Endothelial cell of umbilical vein (primary cell): ENCODE measurements around the gene CNTN5. TPM values are rescaled to one million over a fixed set of nuclear protein-coding genes. Genes with fewer than 3 reads are reported as not detected.

Experiments
- BruUV-seq: library from RNA; stranded (reverse); fragments of 400-500 nt; replicated peaks from 2 replicates; lab custom pipeline; 2021; lab: Mats Ljungman, UMichigan
- CTCF ChIA-PET: fragments of 300-600, 350-600 bp; sonication (Branson Sonifier 250); formaldehyde crosslinking; loops from one replicate; lab custom pipeline; 2021; ENCODE audit warnings: antibody characterized with exemption, inconsistent platforms; lab: Charles Lee
- POLR2A ChIA-PET: fragments of 300-600, 350-600 bp; sonication (Branson Sonifier 250); formaldehyde crosslinking; loops from one replicate; lab custom pipeline; 2021; ENCODE audit warnings: antibody characterized with exemption, inconsistent platforms; lab: Charles Lee
- DNase-seq: peaks from one replicate; pipeline ENCODE4 v3.0.0-alpha.2; 2011; ENCODE audit warnings: low read depth, low spot score
- FAIRE-seq: peaks from 2 replicates; lab custom pipeline; 2011; peaks lifted over from hg19 to GRCh38; lab: Jason Lieb, UNC
- H2AFZ ChIP-seq: 2 replicates; pipeline ENCODE4 v1.6.0; 2012; ENCODE audit warnings: low read depth, low read length, control low read depth, inconsistent platforms
- H3K27ac ChIP-seq: 2 replicates; pipeline ENCODE4 v1.5.1; 2011; ENCODE audit warnings: low read depth, mild to moderate bottlenecking, control low read depth, low read length, moderate library complexity; ENCODE audit not compliant: insufficient read depth
- H3K27me3 ChIP-seq, 2 experiments: 2 replicates each; pipeline versions ENCODE4 v1.6.0 to v1.6.1; 2011; ENCODE audit warnings: low read length in 2 of 2, mixed read lengths in 1 of 2; ENCODE audit not compliant: control insufficient read depth in 2 of 2, insufficient read depth in 2 of 2
- H3K36me3 ChIP-seq, 2 experiments: 2 replicates in 1 of 2; 3 replicates in 1 of 2; pipeline ENCODE4 v1.5.1; 2011; ENCODE audit warnings: low read length in 2 of 2, mild to moderate bottlenecking in 1 of 2, moderate library complexity in 1 of 2; ENCODE audit not compliant: control insufficient read depth in 2 of 2, insufficient read depth in 2 of 2; ENCODE audit errors: extremely low read depth in 1 of 2
- H3K4me1 ChIP-seq: 3 replicates; pipeline ENCODE4 v1.5.1; 2011; ENCODE audit warnings: mild to moderate bottlenecking, low read length; ENCODE audit not compliant: control insufficient read depth, insufficient read depth; ENCODE audit errors: extremely low read depth
- H3K4me2 ChIP-seq: 2 replicates; pipeline ENCODE4 v1.6.1; 2011; ENCODE audit warnings: low read length, control low read depth, mixed read lengths; ENCODE audit not compliant: insufficient read depth
- H3K4me3 ChIP-seq, 3 experiments: fragments of 200-600 bp in 1 of 3; sonication (generic), shearing (Covaris generic) in 1 of 3; replicated peaks in 1 of 3; 2 replicates each; pipeline ENCODE4 v1.5.1; 2011 to 2016; ENCODE audit warnings: control low read depth in 3 of 3, low read length in 3 of 3, mild to moderate bottlenecking in 2 of 3, inconsistent platforms in 1 of 3, low read depth in 1 of 3, moderate library complexity in 1 of 3; ENCODE audit not compliant: insufficient read depth in 1 of 3
- H3K79me2 ChIP-seq: 2 replicates; pipeline ENCODE4 v1.6.0; 2012; ENCODE audit warnings: low read length, inconsistent platforms; ENCODE audit not compliant: control insufficient read depth, insufficient read depth
- H3K9ac ChIP-seq: replicated peaks from 2 replicates; pipeline ENCODE3; 2011; ENCODE audit warnings: low read length, control low read depth; ENCODE audit not compliant: insufficient read depth; ENCODE audit errors: extremely low read depth
- H3K9me1 ChIP-seq: replicated peaks from 3 replicates; pipeline ENCODE4 v1.6.0; 2011; ENCODE audit warnings: mild to moderate bottlenecking, low read length; ENCODE audit not compliant: control insufficient read depth, insufficient read depth; ENCODE audit errors: extremely low read depth
- H3K9me3 ChIP-seq: replicated peaks from 2 replicates; pipeline ENCODE4 v1.5.1; 2012; ENCODE audit warnings: low read length, inconsistent platforms; ENCODE audit not compliant: control insufficient read depth, insufficient read depth
- H4K20me1 ChIP-seq: replicated peaks from 2 replicates; pipeline ENCODE3; 2011; ENCODE audit warnings: mild to moderate bottlenecking, low read length; ENCODE audit not compliant: control insufficient read depth, insufficient read depth; ENCODE audit errors: extremely low read depth
- CTCF ChIP-seq, 2 donors: IDR thresholded peaks; 1 replicate in 1 of 2; 2 replicates in 1 of 2; pipeline ENCODE4 v1.5.1; 2011; ENCODE audit warnings: low read length in 2 of 2, mild to moderate bottlenecking in 2 of 2, moderate library complexity in 2 of 2, control low read depth in 1 of 2, inconsistent platforms in 1 of 2, low read depth in 1 of 2; ENCODE audit not compliant: insufficient read depth in 1 of 2; ENCODE audit errors: extremely low read depth in 1 of 2
- EZH2 ChIP-seq: IDR thresholded peaks from 2 replicates; pipeline ENCODE4 v1.6.1; 2012; ENCODE audit warnings: borderline replicate concordance, low read depth, mild to moderate bottlenecking, moderate library complexity, low read length, inconsistent platforms; ENCODE audit not compliant: severe bottlenecking
- FOS ChIP-seq: IDR thresholded peaks from 2 replicates; pipeline ENCODE4 v1.6.1; 2011; ENCODE audit warnings: mild to moderate bottlenecking, low read length, moderate library complexity, borderline replicate concordance; ENCODE audit not compliant: insufficient read depth
- GATA2 ChIP-seq: IDR thresholded peaks from 2 replicates; pipeline ENCODE4 v1.7.0; 2011; ENCODE audit warnings: low read depth, mild to moderate bottlenecking, moderate library complexity, mixed read lengths, low read length; ENCODE audit not compliant: insufficient read length, insufficient read depth
- JUN ChIP-seq: IDR thresholded peaks from 2 replicates; pipeline ENCODE4 v1.6.1; 2011; ENCODE audit warnings: borderline replicate concordance, low read depth; ENCODE audit not compliant: insufficient read length, insufficient read depth
- MAX ChIP-seq: IDR thresholded peaks from 2 replicates; pipeline ENCODE4 v1.6.1; 2011; ENCODE audit not compliant: insufficient read depth, insufficient read length
- MYC ChIP-seq: IDR thresholded peaks from one replicate; pipeline ENCODE4 v1.6.1; 2011; ENCODE audit warnings: mild to moderate bottlenecking, low read depth, low read length
- POLR2A ChIP-seq: IDR thresholded peaks from 2 replicates; pipeline ENCODE4 v1.6.1; 2012; ENCODE audit warnings: low read depth, mild to moderate bottlenecking, control low read depth, low read length
- POLR2AphosphoS5 ChIP-seq: IDR thresholded peaks from 2 replicates; pipeline ENCODE4 v1.6.1; 2012; ENCODE audit warnings: low read depth, mild to moderate bottlenecking, control low read depth, low read length, moderate library complexity; ENCODE audit not compliant: insufficient read depth
- dilution Hi-C: fragments of 300-500 bp; cut with MboI; formaldehyde crosslinking; loops from one replicate; pipeline ENCODE4 v1.15.0; 2019; ENCODE audit warnings: low sequenced_read_pairs; ENCODE audit not compliant: extremely low pct_ligation_motif_present
- intact Hi-C: fragments of 100-400 bp; cut with micrococcal nuclease; formaldehyde crosslinking; loops from one replicate; pipeline ENCODE4 v1.10.0; 2022
- polyA plus RNA-seq, 4 experiments: library from polyadenylated mRNA; depleted of rRNA in 3 of 4; stranded (reverse) in 3 of 4; unstranded in 1 of 4; fragments of >200 nt; gene quantifications; 2 replicates each; pipeline versions ENCODE4 v1.2.1 to v1.2.3, GENCODE V29; 2011 to 2012; ENCODE audit warnings: missing spikeins in 1 of 4
- total RNA-seq: library from RNA; stranded (reverse); gene quantifications from 2 replicates; pipeline ENCODE4 v1.2.3, GENCODE V29; 2021

CNTN5 gene
- total and polyA plus RNA-seq, 2 donors (not counting 3 experiments of a cell fraction or from before 2014, with no cell fraction given), result not detected

GRCh38 chr11:100185588-100185987, 1164.8 kb downstream of the CNTN5 start:
- no peaks in the 10 kb centered on the region for H3K4me1 ChIP-seq
- no peak overlapping the region for H3K4me2 ChIP-seq
- H3K4me3 ChIP-seq, result no peak overlapping the region
- DNase-seq (no peak), FAIRE-seq (no peak)
- ChIA-PET CTCF (no interaction called here), POLR2A (no interaction called here)
- no peaks in the 10 kb centered on the region for H3K27me3 ChIP-seq
- dilution Hi-C loops, result no loop called here
- H3K9me3 ChIP-seq, result peaks cover 2% of the 10 kb centered on the region
- H3K79me2 ChIP-seq, result no peaks in the 10 kb centered on the region
- intact Hi-C loops, result no loop called here
- TF ChIP-seq GATA2 (no peak), MYC (no peak), MAX (no peak), POLR2A (no peak), FOS (no peak), JUN (no peak), CTCF (IDR thresholded peaks at IDR 0.05; ENCODE audit: extremely low read depth in 1 of 2, insufficient read depth in 1 of 2, low read depth in 1 of 2, low read length in 2 of 2) (no peak), POLR2AphosphoS5 (no peak), EZH2 (no peak)
- H3K9ac ChIP-seq, result no peak overlapping the region
- H4K20me1 ChIP-seq, result no peaks in the 10 kb centered on the region
- H3K9me1 ChIP-seq, result no peaks in the 10 kb centered on the region
- no peak overlapping the region for H2AFZ ChIP-seq
- H3K36me3 ChIP-seq, result no peaks in the 10 kb centered on the region
- H3K27ac ChIP-seq, result no peak overlapping the region
- BruUV-seq, result no TSS peak
